Endothelial cell (in vitro differentiated cells): ENCODE results near the gene UAP1. TPM values are rescaled to one million over a fixed set of nuclear protein-coding genes. Genes with fewer than 3 reads are reported as not detected.

Experiments used
- DNase-seq: peaks from one replicate; pipeline ENCODE4 v3.0.0; 2021; ENCODE audit warnings: low spot score
- H3K27ac Mint-ChIP-seq: one replicate; pipeline ENCODE4 v1.8.0; 2021; ENCODE audit warnings: mixed read lengths, inconsistent platforms; ENCODE audit not compliant: unreplicated experiment
- H3K27me3 Mint-ChIP-seq: one replicate; pipeline ENCODE4 v1.8.0; 2021; ENCODE audit warnings: mild to moderate bottlenecking, moderate library complexity, mixed read lengths, inconsistent platforms; ENCODE audit not compliant: unreplicated experiment
- H3K36me3 Mint-ChIP-seq: one replicate; pipeline ENCODE4 v1.8.0; 2021; ENCODE audit warnings: mild to moderate bottlenecking, low read depth, mixed read lengths, inconsistent platforms; ENCODE audit not compliant: unreplicated experiment
- H3K4me1 Mint-ChIP-seq: one replicate; pipeline ENCODE4 v1.8.0; 2021; ENCODE audit warnings: mild to moderate bottlenecking, mixed read lengths, inconsistent platforms; ENCODE audit not compliant: unreplicated experiment
- H3K4me3 Mint-ChIP-seq: one replicate; pipeline ENCODE4 v1.8.0; 2021; ENCODE audit warnings: mild to moderate bottlenecking, mixed read lengths, inconsistent platforms; ENCODE audit not compliant: unreplicated experiment
- H3K9me3 Mint-ChIP-seq: one replicate; pipeline ENCODE4 v1.8.0; 2021; ENCODE audit warnings: mixed read lengths, inconsistent platforms; ENCODE audit not compliant: unreplicated experiment
- total RNA-seq: library from RNA; stranded (reverse); fragmentation: NEBNext Ultra II Directional; extraction: Animal tissue kit (Norgen Biotek cat#: 25700); gene quantifications from one replicate; pipeline ENCODE4 v1.2.1, GENCODE V29; 2021; ENCODE audit not compliant: unreplicated experiment
- TF ChIP-seq, protein P1 (sequence below): fragments of 200-600 bp; sonication (generic); IDR thresholded peaks from one replicate; pipeline ENCODE4 v1.5.0; 2021; ENCODE audit warnings: antibody characterized with exemption; ENCODE audit not compliant: unreplicated experiment

UAP1 gene
- total RNA-seq, 1 donor from 2014 or later = 20.9 TPM

DNA sequence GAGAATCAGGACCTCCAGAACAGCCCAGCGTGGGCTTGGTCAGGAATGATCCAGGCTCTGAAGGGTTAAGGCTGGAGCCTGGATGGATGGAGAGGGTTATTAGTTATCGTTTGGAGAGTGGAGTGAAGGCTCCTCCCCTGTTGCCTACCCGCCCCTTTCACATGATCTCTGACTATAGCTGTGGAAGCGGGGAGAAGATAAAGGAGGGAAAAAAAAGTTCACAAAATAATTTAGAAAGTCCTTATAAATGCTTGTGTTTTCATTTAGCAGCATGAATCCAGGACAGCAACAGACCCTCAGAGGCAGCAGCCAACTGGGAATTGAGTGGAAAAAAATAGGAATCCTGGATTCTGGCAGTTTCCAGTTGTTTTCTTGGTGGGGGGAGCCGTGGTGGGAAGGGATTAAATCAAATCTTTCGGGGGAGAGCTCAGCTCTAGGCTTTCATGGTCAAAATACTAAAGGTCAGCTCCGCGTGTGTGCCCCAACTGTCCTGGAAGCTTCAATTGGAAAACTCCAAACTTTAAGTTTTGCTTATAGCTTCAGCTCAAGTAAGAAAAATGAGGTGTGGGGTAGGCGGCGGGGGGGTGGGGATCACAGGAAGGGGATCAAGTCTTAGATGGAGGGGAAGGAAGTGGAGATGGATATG is 70.1 kb downstream of the UAP1 start:
- no peaks in the 10 kb centered on the region for H3K4me1 Mint-ChIP-seq
- H3K27ac Mint-ChIP-seq = no peak overlapping the region
- DNase-seq = no peak
- no peak overlapping the region for H3K4me3 Mint-ChIP-seq
- H3K27me3 Mint-ChIP-seq = no peaks in the 10 kb centered on the region
- H3K36me3 Mint-ChIP-seq = no peaks in the 10 kb centered on the region
- H3K9me3 Mint-ChIP-seq = no peaks in the 10 kb centered on the region
- TF ChIP-seq, protein P1, sequence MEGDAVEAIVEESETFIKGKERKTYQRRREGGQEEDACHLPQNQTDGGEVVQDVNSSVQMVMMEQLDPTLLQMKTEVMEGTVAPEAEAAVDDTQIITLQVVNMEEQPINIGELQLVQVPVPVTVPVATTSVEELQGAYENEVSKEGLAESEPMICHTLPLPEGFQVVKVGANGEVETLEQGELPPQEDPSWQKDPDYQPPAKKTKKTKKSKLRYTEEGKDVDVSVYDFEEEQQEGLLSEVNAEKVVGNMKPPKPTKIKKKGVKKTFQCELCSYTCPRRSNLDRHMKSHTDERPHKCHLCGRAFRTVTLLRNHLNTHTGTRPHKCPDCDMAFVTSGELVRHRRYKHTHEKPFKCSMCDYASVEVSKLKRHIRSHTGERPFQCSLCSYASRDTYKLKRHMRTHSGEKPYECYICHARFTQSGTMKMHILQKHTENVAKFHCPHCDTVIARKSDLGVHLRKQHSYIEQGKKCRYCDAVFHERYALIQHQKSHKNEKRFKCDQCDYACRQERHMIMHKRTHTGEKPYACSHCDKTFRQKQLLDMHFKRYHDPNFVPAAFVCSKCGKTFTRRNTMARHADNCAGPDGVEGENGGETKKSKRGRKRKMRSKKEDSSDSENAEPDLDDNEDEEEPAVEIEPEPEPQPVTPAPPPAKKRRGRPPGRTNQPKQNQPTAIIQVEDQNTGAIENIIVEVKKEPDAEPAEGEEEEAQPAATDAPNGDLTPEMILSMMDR = no peak

DNA sequence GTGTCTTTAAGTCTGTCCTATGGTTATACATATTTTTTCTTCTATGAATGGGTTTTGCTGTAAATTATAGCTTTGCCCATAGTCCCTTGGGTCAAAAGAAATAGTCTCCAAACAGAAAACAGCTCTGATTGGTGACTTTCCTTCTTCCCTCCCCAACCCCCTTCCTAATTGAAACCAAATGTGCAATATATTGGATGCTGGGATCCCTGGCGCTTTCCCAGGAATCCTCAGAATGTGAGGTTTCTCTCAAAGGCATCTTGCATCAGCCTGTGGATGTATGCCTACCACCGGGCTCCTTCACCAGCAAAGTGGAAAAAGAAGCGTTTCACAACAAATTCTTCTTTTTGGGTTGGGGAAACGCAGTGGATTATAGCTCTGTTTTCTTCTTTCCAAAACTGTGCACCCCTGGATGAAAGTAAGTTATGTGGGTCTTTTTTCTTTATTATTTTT is 70.7 kb downstream of the UAP1 start, which contains the start of gene DDR2:
TSS of gene DDR2 (plus strand) at position 248 of the 450 bp plus-strand sequence. CDS start 86,600 bp downstream, outside the sequence.
- Mint-ChIP-seq H3K27me3 (no peaks in the 10 kb centered on the region), H3K4me1 (no peaks in the 10 kb centered on the region), H3K9me3 (no peaks in the 10 kb centered on the region), H3K27ac (no peak within 1 kb of the TSS), H3K36me3 (no peaks in the 10 kb centered on the region), H3K4me3 (no peak within 1 kb of the TSS)
- no peak for DNase-seq
- TF ChIP-seq, protein P1 = no peak

DNA sequence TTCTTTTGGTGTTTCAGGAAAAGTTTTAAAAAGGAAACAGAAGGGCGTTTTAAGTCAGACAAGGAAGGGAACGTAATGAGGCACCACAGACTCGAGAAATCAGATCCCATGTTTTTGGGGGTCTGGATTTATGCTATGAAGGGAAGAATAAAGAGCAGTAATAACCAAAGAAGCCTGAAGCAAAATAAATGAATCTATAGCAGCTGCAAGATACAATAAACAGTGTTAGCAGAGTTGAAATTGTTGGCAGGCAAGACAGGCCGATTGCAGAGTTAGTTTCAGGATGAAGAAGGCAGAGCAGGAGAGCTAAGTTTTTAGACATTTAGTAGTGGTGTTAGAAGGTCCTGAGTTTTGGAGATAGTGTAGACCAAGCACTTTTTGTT is 71.2 kb downstream of the UAP1 start:
- H3K9me3 Mint-ChIP-seq = no peaks in the 10 kb centered on the region
- TF ChIP-seq, protein P1 = no peak
- H3K36me3 Mint-ChIP-seq = no peaks in the 10 kb centered on the region
- no peaks in the 10 kb centered on the region for H3K27me3 Mint-ChIP-seq
- no peak overlapping the region for H3K27ac Mint-ChIP-seq
- no peaks in the 10 kb centered on the region for H3K4me1 Mint-ChIP-seq
- DNase-seq = no peak
- H3K4me3 Mint-ChIP-seq = no peak overlapping the region

DNA sequence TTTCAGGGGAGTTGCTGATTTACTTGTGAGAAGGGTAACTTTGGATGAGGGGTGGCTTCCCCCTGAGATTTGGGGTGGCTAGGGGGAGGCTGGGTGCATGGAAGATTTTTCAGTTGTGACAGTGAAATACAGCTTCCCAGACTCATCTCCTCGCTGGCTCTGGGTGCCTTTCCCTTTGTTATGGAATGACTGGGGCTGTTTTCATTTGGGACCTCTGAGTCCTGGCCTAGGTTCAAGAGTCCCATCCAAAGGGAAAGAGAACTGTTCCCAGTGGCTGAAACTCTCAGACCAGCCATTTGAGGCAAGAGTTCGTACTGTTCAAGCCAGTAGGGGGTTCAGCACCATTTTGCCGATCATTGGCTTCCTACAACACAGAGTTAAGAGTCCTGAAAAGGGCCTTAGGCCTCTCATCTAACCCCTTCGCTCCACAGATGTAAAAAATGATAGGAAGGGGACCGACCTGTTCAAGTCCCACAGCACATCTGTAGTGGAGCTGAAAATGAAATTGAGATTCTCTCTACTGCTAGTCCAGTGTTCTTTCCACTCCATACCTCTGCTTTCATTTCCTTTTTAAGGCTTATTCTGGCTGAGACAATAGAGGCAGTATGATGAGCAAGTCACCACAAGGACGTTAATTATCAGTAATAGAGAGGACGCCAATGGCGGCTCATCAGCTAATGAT is 71.7 kb downstream of the UAP1 start:
- no peak for DNase-seq
- H3K4me3 Mint-ChIP-seq = no peak overlapping the region
- H3K27me3 Mint-ChIP-seq = no peaks in the 10 kb centered on the region
- H3K9me3 Mint-ChIP-seq = no peaks in the 10 kb centered on the region
- H3K4me1 Mint-ChIP-seq = no peaks in the 10 kb centered on the region
- no peak overlapping the region for H3K27ac Mint-ChIP-seq
- no peaks in the 10 kb centered on the region for H3K36me3 Mint-ChIP-seq
- TF ChIP-seq, protein P1 = no peak

DNA sequence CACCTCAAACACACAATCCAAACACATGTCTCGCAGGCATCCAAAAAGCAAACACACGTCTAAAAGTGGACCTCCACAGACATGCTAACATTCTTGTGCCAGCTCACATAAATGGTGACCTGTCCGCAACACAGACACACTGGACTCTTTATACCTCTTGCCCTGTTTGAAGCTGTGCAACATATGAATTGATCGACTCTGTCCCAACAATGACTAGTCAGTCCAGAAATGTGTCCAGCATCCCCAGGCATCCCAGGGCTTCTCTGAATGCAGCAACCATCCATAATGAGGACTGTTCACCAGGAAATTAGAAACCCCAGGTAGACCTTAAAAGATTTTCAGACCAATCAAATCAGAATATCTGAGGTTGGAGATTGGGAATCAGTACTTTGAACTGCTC is 73.9 kb downstream of the UAP1 start:
- Mint-ChIP-seq H3K4me3 (no peak overlapping the region), H3K9me3 (no peaks in the 10 kb centered on the region), H3K27ac (no peak overlapping the region), H3K27me3 (no peaks in the 10 kb centered on the region), H3K36me3 (no peaks in the 10 kb centered on the region), H3K4me1 (no peaks in the 10 kb centered on the region)
- DNase-seq = no peak
- TF ChIP-seq, protein P1 = no peak
